ENCODE results near the gene SLAMF6. TPM values are rescaled to one million over a fixed set of nuclear protein-coding genes. Genes with fewer than 3 reads are reported as not detected.
A peak's percentile ranks its signal among the peaks of the same experiment; 100 is the strongest.

SLAMF6 gene
- total and polyA plus RNA-seq, 7 experiments from 2014 or later = 17.8 to 62.6 (median 42.3) TPM

- no peak overlapping the region for H3K27ac ChIP-seq (ENCODE audit: low read depth, low read length)
- H3K9me3 Mint-ChIP-seq = peaks cover 0 to 6% (median 0%) of the 10 kb centered on the region in 11 donors
- ChIA-PET CTCF (no interaction called here), POLR2A (no interaction called here)
- no peak for DNase-seq
- H3K27me3 ChIP-seq (ENCODE audit: control insufficient read depth in 2 of 2, insufficient read depth in 2 of 2, low read length in 2 of 2) = no peaks in the 10 kb centered on the region
- no peaks in the 10 kb centered on the region for H3K27me3 Mint-ChIP-seq
- H3K9me3 ChIP-seq (ENCODE audit: control insufficient read depth in 2 of 3, low read length in 3 of 3) = no peaks in the 10 kb centered on the region
- peaks cover 11 to 74% (median 16%) of the 10 kb centered on the region in 3 experiments for H3K36me3 ChIP-seq (ENCODE audit: control insufficient read depth in 2 of 3, insufficient read depth in 3 of 3, low read length in 3 of 3)
- no peak overlapping the region for H3K4me3 ChIP-seq (ENCODE audit: low read length)
- peaks cover 18 to 57% (median 32%) of the 10 kb centered on the region in 5 donors for H3K36me3 Mint-ChIP-seq
- ATAC-seq = no peak
- intact Hi-C loops (cut with micrococcal nuclease) = loop anchor here in 1 of 2 donors (5.0 kb wide), 1 partner anchor 50 kb away; no protein-coding TSS in a partner anchor
- H3K4me1 ChIP-seq (ENCODE audit: control insufficient read depth in 2 of 2, insufficient read depth in 2 of 2, low read length in 2 of 2) = no peaks in the 10 kb centered on the region
- no peak overlapping the region for H3K4me3 Mint-ChIP-seq
- peaks cover 2 to 23% (median 16%) of the 10 kb centered on the region in 7 donors for H3K4me1 Mint-ChIP-seq
- H3K27ac Mint-ChIP-seq = no peak overlapping the region
Measured at GRCh38 chr1:160491981-160492380, 31.1 kb downstream of the SLAMF6 start.

DNA sequence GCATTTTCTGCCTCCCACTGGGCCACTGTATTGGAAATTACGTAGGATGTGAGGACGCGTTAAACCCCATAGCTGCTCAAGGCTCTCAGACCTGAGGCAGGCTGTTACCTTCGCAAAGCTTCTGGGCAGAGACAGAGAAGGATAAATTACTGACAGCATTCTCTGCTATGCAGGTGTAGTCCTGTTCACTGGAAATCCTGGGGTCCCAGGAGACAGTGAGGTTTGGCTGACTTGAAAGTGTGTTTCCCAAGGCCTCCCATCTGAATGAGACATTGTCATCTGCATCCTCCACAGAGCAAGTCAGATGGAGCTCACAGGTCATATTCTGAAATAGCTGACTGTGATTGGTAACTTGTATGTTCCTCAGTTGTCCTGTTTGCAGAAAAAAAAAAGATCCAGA is 32.0 kb downstream of the SLAMF6 start:
- peaks cover 0 to 4% (median 0%) of the 10 kb centered on the region in 11 donors for H3K9me3 Mint-ChIP-seq
- no peak overlapping the region for H3K4me3 ChIP-seq (ENCODE audit: low read length)
- H3K27me3 ChIP-seq (ENCODE audit: control insufficient read depth in 2 of 2, insufficient read depth in 2 of 2, low read length in 2 of 2) = no peaks in the 10 kb centered on the region
- H3K9me3 ChIP-seq (ENCODE audit: control insufficient read depth in 2 of 3, low read length in 3 of 3) = no peaks in the 10 kb centered on the region
- H3K4me1 ChIP-seq (ENCODE audit: control insufficient read depth in 2 of 2, insufficient read depth in 2 of 2, low read length in 2 of 2) = no peaks in the 10 kb centered on the region
- H3K27ac ChIP-seq (ENCODE audit: low read depth, low read length) = no peak overlapping the region
- ATAC-seq = no peak
- H3K36me3 ChIP-seq (ENCODE audit: control insufficient read depth in 2 of 3, insufficient read depth in 3 of 3, low read length in 3 of 3) = peaks cover 11 to 77% (median 15%) of the 10 kb centered on the region in 3 experiments
- POLR2A ChIA-PET = interaction anchor here (1.0 kb wide), 1 partner anchor 60 kb away, joined by 3 read pairs; no protein-coding TSS in a partner anchor
- DNase-seq = no peak
- H3K27ac Mint-ChIP-seq = peak overlapping the region in 3 of 9 donors; percentile 32 to 75 (median 53)
- CTCF ChIA-PET = interaction anchor here (1.3 kb wide), 1 partner anchor 115 kb away, joined by 3 read pairs; no protein-coding TSS in a partner anchor
- H3K4me3 Mint-ChIP-seq = no peak overlapping the region
- H3K27me3 Mint-ChIP-seq = no peaks in the 10 kb centered on the region
- H3K36me3 Mint-ChIP-seq = peaks cover 23 to 62% (median 40%) of the 10 kb centered on the region in 5 donors
- peaks cover 2 to 28% (median 16%) of the 10 kb centered on the region in 7 donors for H3K4me1 Mint-ChIP-seq
- intact Hi-C loops (cut with micrococcal nuclease) = loop anchor here in 1 of 2 donors (5.0 kb wide), 1 partner anchor 51 kb away; no protein-coding TSS in a partner anchor

GRCh38 chr1:160489513-160490261 is 33.4 kb downstream of the SLAMF6 start:
- Mint-ChIP-seq H3K27me3 (no peaks in the 10 kb centered on the region), H3K27ac (peak overlapping the region in 7 of 9 donors; percentile 15 to 81 (median 55)), H3K4me1 (peaks cover 2 to 31% (median 15%) of the 10 kb centered on the region in 7 donors), H3K9me3 (peaks cover 0 to 6% (median 0%) of the 10 kb centered on the region in 11 donors), H3K4me3 (no peak overlapping the region), H3K36me3 (peaks cover 23 to 59% (median 37%) of the 10 kb centered on the region in 5 donors)
- H3K27me3 ChIP-seq (ENCODE audit: control insufficient read depth in 2 of 2, insufficient read depth in 2 of 2, low read length in 2 of 2) = no peaks in the 10 kb centered on the region
- H3K4me1 ChIP-seq (ENCODE audit: control insufficient read depth in 2 of 2, insufficient read depth in 2 of 2, low read length in 2 of 2) = no peaks in the 10 kb centered on the region
- H3K27ac ChIP-seq (ENCODE audit: low read depth, low read length) = no peak overlapping the region
- no peaks in the 10 kb centered on the region for H3K9me3 ChIP-seq (ENCODE audit: control insufficient read depth in 2 of 3, low read length in 3 of 3)
- ChIA-PET CTCF (interaction anchor here (1.3 to 2.3 kb wide), 2 partner anchors 61 to 117 kb away, joined by 5 to 6 read pairs; no protein-coding TSS in a partner anchor), POLR2A (interaction anchor here (1.0 kb wide), 1 partner anchor 26 kb away, joined by 3 read pairs; no protein-coding TSS in a partner anchor)
- no peak overlapping the region for H3K4me3 ChIP-seq (ENCODE audit: low read length)
- H3K36me3 ChIP-seq (ENCODE audit: control insufficient read depth in 2 of 3, insufficient read depth in 3 of 3, low read length in 3 of 3) = peaks cover 5 to 75% (median 11%) of the 10 kb centered on the region in 3 experiments
- intact Hi-C loops (cut with micrococcal nuclease) = loop anchor here in 1 of 2 donors (2.0 to 5.0 kb wide), 2 partner anchors 53 to 61 kb away; no protein-coding TSS in a partner anchor
- DNase-seq (no peak), ATAC-seq (no peak)

GRCh38 chr1:160488347-160489058 is 34.6 kb downstream of the SLAMF6 start:
- Histone ChIP-seq H3K9me3 (ENCODE audit: control insufficient read depth in 2 of 3, low read length in 3 of 3) (no peaks in the 10 kb centered on the region), H3K4me3 (ENCODE audit: low read length) (no peak overlapping the region), H3K27me3 (ENCODE audit: control insufficient read depth in 2 of 2, insufficient read depth in 2 of 2, low read length in 2 of 2) (no peaks in the 10 kb centered on the region), H3K27ac (ENCODE audit: low read depth, low read length) (no peak overlapping the region), H3K36me3 (ENCODE audit: control insufficient read depth in 2 of 3, insufficient read depth in 3 of 3, low read length in 3 of 3) (peaks cover 5 to 71% (median 11%) of the 10 kb centered on the region in 3 experiments), H3K4me1 (ENCODE audit: control insufficient read depth in 2 of 2, insufficient read depth in 2 of 2, low read length in 2 of 2) (no peaks in the 10 kb centered on the region)
- Mint-ChIP-seq H3K4me1 (peaks cover 0 to 34% (median 20%) of the 10 kb centered on the region in 7 donors), H3K4me3 (no peak overlapping the region), H3K27ac (peak overlapping the region; percentile 5 to 84 (median 39)), H3K36me3 (peaks cover 18 to 53% (median 33%) of the 10 kb centered on the region in 5 donors), H3K27me3 (no peaks in the 10 kb centered on the region), H3K9me3 (peaks cover 0 to 3% (median 0%) of the 10 kb centered on the region in 11 donors)
- ChIA-PET POLR2A (interaction anchor here (0.6 to 1.3 kb wide), 3 partner anchors 25 to 89 kb away, joined by 3 read pairs; no protein-coding TSS in a partner anchor), CTCF (interaction anchor here (1.3 to 2.3 kb wide), 2 partner anchors 60 to 118 kb away, joined by 5 to 6 read pairs; no protein-coding TSS in a partner anchor)
- ATAC-seq (no peak), DNase-seq (no peak)
- intact Hi-C loops (cut with micrococcal nuclease) = loop anchor here in 1 of 2 donors (2.0 kb wide), 1 partner anchor 60 kb away; no protein-coding TSS in a partner anchor

DNA sequence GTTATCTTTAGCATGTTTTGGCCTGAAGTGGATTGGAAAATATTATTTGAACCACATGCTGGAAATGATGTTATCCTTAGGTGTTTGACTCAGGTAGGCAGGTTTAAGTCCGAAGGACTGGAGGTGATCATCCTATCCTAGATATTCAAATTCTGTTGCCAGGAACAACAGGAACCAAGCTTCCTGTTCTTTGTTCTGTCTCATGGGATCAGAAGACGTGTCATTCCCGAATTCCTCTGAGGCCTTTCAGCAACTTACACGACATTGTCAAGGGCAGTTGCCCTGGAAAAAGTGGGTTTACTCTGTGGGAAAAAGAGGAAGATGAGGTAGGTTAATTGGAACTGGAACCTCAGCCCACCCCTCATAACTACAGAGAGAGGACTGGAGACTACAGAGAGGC is 36.6 kb downstream of the SLAMF6 start:
- ATAC-seq (no peak), DNase-seq (no peak)
- no peaks in the 10 kb centered on the region for H3K27me3 ChIP-seq (ENCODE audit: control insufficient read depth in 2 of 2, insufficient read depth in 2 of 2, low read length in 2 of 2)
- intact Hi-C loops (cut with micrococcal nuclease) = no loop called here
- H3K4me1 ChIP-seq (ENCODE audit: control insufficient read depth in 2 of 2, insufficient read depth in 2 of 2, low read length in 2 of 2) = peaks cover 0 to 5% of the 10 kb centered on the region in 2 donors
- H3K4me3 ChIP-seq (ENCODE audit: low read length) = no peak overlapping the region
- no peaks in the 10 kb centered on the region for H3K27me3 Mint-ChIP-seq
- H3K4me1 Mint-ChIP-seq = peaks cover 0 to 38% (median 33%) of the 10 kb centered on the region in 7 donors
- H3K9me3 ChIP-seq (ENCODE audit: control insufficient read depth in 2 of 3, low read length in 3 of 3) = no peaks in the 10 kb centered on the region
- H3K27ac ChIP-seq (ENCODE audit: low read depth, low read length) = no peak overlapping the region
- CTCF ChIA-PET = no interaction called here
- H3K36me3 Mint-ChIP-seq = peaks cover 18 to 59% (median 33%) of the 10 kb centered on the region in 5 donors
- H3K4me3 Mint-ChIP-seq = no peak overlapping the region
- H3K36me3 ChIP-seq (ENCODE audit: control insufficient read depth in 2 of 3, insufficient read depth in 3 of 3, low read length in 3 of 3) = peaks cover 5 to 53% (median 11%) of the 10 kb centered on the region in 3 experiments
- POLR2A ChIA-PET = no interaction called here
- H3K9me3 Mint-ChIP-seq = peaks cover 0 to 7% (median 3%) of the 10 kb centered on the region in 11 donors
- H3K27ac Mint-ChIP-seq = peak overlapping the region in 6 of 9 donors; percentile 19 to 80 (median 58)
